Measurements from ENCODE around the gene DCUN1D3.

DNA sequence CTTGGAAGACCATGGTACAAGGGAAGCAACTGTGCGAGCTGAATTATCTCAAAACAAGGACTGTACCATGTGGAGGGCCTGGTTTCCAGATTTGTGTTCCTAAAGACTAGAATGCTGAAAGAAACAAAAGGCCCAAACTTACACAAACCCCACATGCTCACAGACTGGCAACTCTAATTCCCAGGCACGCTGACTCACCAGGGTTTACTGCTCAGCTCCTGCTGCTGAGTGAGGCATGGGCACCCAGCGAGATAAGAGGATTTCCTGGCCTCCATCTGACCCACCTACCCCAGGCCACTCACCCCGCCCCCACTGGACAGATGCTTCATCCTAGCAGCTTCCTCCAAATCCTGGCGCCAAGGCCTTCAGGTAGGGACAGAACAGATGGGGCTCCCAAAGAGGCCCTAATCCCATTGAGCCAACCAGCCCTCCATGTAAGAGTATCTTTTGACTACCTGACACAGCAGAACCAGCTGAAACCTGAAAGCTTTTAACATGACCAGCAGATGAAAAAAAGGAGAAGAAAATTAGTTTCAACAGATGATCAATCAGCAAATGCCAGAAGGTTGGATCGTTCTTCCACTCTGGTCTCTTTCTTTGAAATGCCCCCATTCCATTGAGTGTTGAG is 33.9 kb downstream of the DCUN1D3 start:
- TF ChIP-seq POLR2A (IDR thresholded peaks at IDR 0.05; ENCODE audit: low read depth) (no peak), POLR2AphosphoS5 (IDR thresholded peaks at IDR 0.05) (peak in 1 of 2 donors; percentile 23), EP300 (IDR thresholded peaks at IDR 0.05) (no peak)
- TF ChIP-seq, protein P1, sequence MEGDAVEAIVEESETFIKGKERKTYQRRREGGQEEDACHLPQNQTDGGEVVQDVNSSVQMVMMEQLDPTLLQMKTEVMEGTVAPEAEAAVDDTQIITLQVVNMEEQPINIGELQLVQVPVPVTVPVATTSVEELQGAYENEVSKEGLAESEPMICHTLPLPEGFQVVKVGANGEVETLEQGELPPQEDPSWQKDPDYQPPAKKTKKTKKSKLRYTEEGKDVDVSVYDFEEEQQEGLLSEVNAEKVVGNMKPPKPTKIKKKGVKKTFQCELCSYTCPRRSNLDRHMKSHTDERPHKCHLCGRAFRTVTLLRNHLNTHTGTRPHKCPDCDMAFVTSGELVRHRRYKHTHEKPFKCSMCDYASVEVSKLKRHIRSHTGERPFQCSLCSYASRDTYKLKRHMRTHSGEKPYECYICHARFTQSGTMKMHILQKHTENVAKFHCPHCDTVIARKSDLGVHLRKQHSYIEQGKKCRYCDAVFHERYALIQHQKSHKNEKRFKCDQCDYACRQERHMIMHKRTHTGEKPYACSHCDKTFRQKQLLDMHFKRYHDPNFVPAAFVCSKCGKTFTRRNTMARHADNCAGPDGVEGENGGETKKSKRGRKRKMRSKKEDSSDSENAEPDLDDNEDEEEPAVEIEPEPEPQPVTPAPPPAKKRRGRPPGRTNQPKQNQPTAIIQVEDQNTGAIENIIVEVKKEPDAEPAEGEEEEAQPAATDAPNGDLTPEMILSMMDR (IDR thresholded peaks at IDR 0.05): no peak

Measured in esophagus muscularis mucosa (tissue), 4 donors.